Endodermal cell (in vitro differentiated cells): ENCODE measurements around the gene CHST11. TPM values are rescaled to one million over a fixed set of nuclear protein-coding genes. Genes with fewer than 3 reads are reported as not detected.

Experiments used
- DNase-seq: peaks from one replicate; pipeline ENCODE4 v3.0.0-alpha.2; 2017
- H3K27ac ChIP-seq: 2 replicates; pipeline ENCODE4 v1.5.1; 2013; ENCODE audit warnings: mild to moderate bottlenecking, low read depth, low read length, moderate library complexity
- H3K27me3 ChIP-seq: 2 replicates; pipeline ENCODE4 v1.6.1; 2013; ENCODE audit warnings: mild to moderate bottlenecking, low read length, moderate library complexity; ENCODE audit not compliant: insufficient read depth, control insufficient read depth, poor library complexity, severe bottlenecking
- H3K36me3 ChIP-seq: 2 replicates; pipeline ENCODE4 v1.7.0; 2013; ENCODE audit warnings: mild to moderate bottlenecking, low read length, moderate library complexity; ENCODE audit not compliant: control insufficient read depth, insufficient read depth
- H3K4me1 ChIP-seq: one replicate; pipeline ENCODE4 v1.7.0; 2013; ENCODE audit warnings: low read length; ENCODE audit not compliant: control insufficient read depth, insufficient read depth
- H3K4me3 ChIP-seq: 2 replicates; pipeline ENCODE4 v1.5.1; 2013; ENCODE audit warnings: mild to moderate bottlenecking, low read length, moderate library complexity
- H3K9ac ChIP-seq: 2 replicates; pipeline ENCODE4 v1.6.1; 2013; ENCODE audit warnings: mild to moderate bottlenecking, low read length, moderate library complexity; ENCODE audit not compliant: poor library complexity, severe bottlenecking; ENCODE audit errors: extremely low read depth
- H3K9me3 ChIP-seq: 2 replicates; pipeline ENCODE4 v1.6.1; 2013; ENCODE audit warnings: mild to moderate bottlenecking, low read length, moderate library complexity; ENCODE audit not compliant: control insufficient read depth
- H3K27ac Mint-ChIP-seq: 2 replicates; pipeline ENCODE4 v1.8.0; 2020; ENCODE audit warnings: mixed read lengths
- H3K27me3 Mint-ChIP-seq: 2 replicates; pipeline ENCODE4 v1.8.0; 2021; ENCODE audit warnings: mild to moderate bottlenecking, mixed read lengths; ENCODE audit not compliant: insufficient read depth
- H3K36me3 Mint-ChIP-seq: 2 replicates; pipeline ENCODE4 v1.8.0; 2020; ENCODE audit warnings: low read depth, mixed read lengths
- H3K4me1 Mint-ChIP-seq: 2 replicates; pipeline ENCODE4 v1.8.0; 2020; ENCODE audit warnings: mixed read lengths
- H3K4me3 Mint-ChIP-seq: 2 replicates; pipeline ENCODE4 v1.8.0; 2020; ENCODE audit warnings: mild to moderate bottlenecking, moderate library complexity, mixed read lengths
- H3K9me3 Mint-ChIP-seq: 2 replicates; pipeline ENCODE4 v1.8.0; 2020; ENCODE audit warnings: mild to moderate bottlenecking, mixed read lengths
- CTCF ChIP-seq: fragments of 200-600 bp; sonication (generic); conservative IDR thresholded peaks from 2 replicates; pipeline ENCODE4 v1.5.0; 2021; ENCODE audit warnings: antibody characterized with exemption, mild to moderate bottlenecking
- WGBS, 2 experiments: methylation state at CpG; one replicate each; pipeline versions ENCODE4 v1.1.5 to v1.1.7; 2013; ENCODE audit warnings: missing lambda C conversion rate in 2 of 2, mixed read lengths in 1 of 2; ENCODE audit not compliant: insufficient coverage in 1 of 2, insufficient read length in 1 of 2; 5-methylcytosine and 5-hydroxymethylcytosine counted together
- total RNA-seq, 2 donors: library from RNA; stranded (reverse); fragmentation: NEBNext Ultra II Directional in 1 of 2; extraction: Animal tissue kit (Norgen Biotek cat#: 25700) in 1 of 2; gene quantifications; 2 replicates in 1 of 2; 3 replicates in 1 of 2; pipeline ENCODE4 v1.2.1, GENCODE V29; 2021

The CHST11 gene
- total RNA-seq, 2 donors from 2014 or later = 30.7 to 36.2 TPM

GRCh38 chr12:104590022-104590421, 133.3 kb downstream of the CHST11 start:
- Histone ChIP-seq H3K4me3 (no peak overlapping the region), H3K9ac (no peak overlapping the region), H3K27me3 (no peaks in the 10 kb centered on the region), H3K27ac (no peak overlapping the region), H3K9me3 (no peaks in the 10 kb centered on the region), H3K4me1 (no peaks in the 10 kb centered on the region), H3K36me3 (peaks cover 3% of the 10 kb centered on the region)
- no peak overlapping the region for H3K27ac Mint-ChIP-seq
- no peaks in the 10 kb centered on the region for H3K27me3 Mint-ChIP-seq
- no peaks in the 10 kb centered on the region for H3K9me3 Mint-ChIP-seq
- peaks cover 1% of the 10 kb centered on the region for H3K36me3 Mint-ChIP-seq
- no peak overlapping the region for H3K4me3 Mint-ChIP-seq
- 93 to 97% methylated on average over 3 to 8 of the region's 8 CpGs for WGBS, 2 experiments
- no peak for TF ChIP-seq CTCF
- H3K4me1 Mint-ChIP-seq = peaks cover 4% of the 10 kb centered on the region
- no peak for DNase-seq

GRCh38 chr12:104591257-104591885, 134.6 kb downstream of the CHST11 start:
- H3K4me3 Mint-ChIP-seq = no peak overlapping the region
- Histone ChIP-seq H3K36me3 (peaks cover 3% of the 10 kb centered on the region), H3K4me3 (no peak overlapping the region), H3K27me3 (no peaks in the 10 kb centered on the region), H3K9ac (no peak overlapping the region), H3K4me1 (no peaks in the 10 kb centered on the region), H3K9me3 (no peaks in the 10 kb centered on the region), H3K27ac (no peak overlapping the region)
- no peak for DNase-seq
- H3K4me1 Mint-ChIP-seq = peaks cover 4% of the 10 kb centered on the region
- H3K36me3 Mint-ChIP-seq = peaks cover 1% of the 10 kb centered on the region
- TF ChIP-seq CTCF = no peak
- 91 to 96% methylated on average over 4 to 6 of the region's 7 CpGs for WGBS, 2 experiments
- no peaks in the 10 kb centered on the region for H3K9me3 Mint-ChIP-seq
- no peak overlapping the region for H3K27ac Mint-ChIP-seq
- no peaks in the 10 kb centered on the region for H3K27me3 Mint-ChIP-seq

- TF ChIP-seq CTCF = no peak
- DNase-seq = no peak
- Histone ChIP-seq H3K4me1 (no peaks in the 10 kb centered on the region), H3K4me3 (no peak overlapping the region), H3K27me3 (no peaks in the 10 kb centered on the region), H3K36me3 (peaks cover 1% of the 10 kb centered on the region), H3K9me3 (no peaks in the 10 kb centered on the region), H3K27ac (no peak overlapping the region), H3K9ac (no peak overlapping the region)
- Mint-ChIP-seq H3K4me3 (no peak overlapping the region), H3K36me3 (peaks cover 1% of the 10 kb centered on the region), H3K9me3 (no peaks in the 10 kb centered on the region), H3K27ac (no peak overlapping the region), H3K4me1 (peaks cover 21% of the 10 kb centered on the region), H3K27me3 (no peaks in the 10 kb centered on the region)
- 93 to 100% methylated on average over 2 to 5 of the region's 5 CpGs for WGBS, 2 experiments
Measured at GRCh38 chr12:104593482-104593881, 136.7 kb downstream of the CHST11 start.
